ENCODE measurements around the gene TSPAN3.

Gene TSPAN3

GRCh38 chr15:77002954-77003912 is 67.7 kb downstream of the TSPAN3 start:
- no peak for FAIRE-seq

DNA sequence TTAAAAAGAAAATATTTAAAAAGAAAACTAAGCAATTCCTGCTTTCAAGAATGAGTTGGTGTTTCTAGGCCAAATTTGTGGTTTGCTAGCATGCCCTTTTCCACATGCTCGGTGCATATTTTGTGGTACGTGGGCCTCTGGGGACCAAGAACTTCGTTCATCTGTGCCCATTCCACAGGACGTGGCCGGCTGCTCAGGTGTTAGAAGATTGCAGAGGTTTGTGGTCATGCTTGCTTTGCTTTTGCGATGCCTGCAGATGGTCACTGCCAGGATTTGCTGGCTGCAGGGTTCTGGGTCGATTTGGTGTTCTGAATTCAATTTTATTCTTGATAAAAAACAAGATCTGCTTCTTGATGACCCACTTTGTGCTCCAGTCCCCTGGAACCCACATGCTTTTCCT is 68.5 kb downstream of the TSPAN3 start:
- FAIRE-seq = no peak

GRCh38 chr15:77001966-77002365 is 68.9 kb downstream of the TSPAN3 start:
- no peak for FAIRE-seq

DNA sequence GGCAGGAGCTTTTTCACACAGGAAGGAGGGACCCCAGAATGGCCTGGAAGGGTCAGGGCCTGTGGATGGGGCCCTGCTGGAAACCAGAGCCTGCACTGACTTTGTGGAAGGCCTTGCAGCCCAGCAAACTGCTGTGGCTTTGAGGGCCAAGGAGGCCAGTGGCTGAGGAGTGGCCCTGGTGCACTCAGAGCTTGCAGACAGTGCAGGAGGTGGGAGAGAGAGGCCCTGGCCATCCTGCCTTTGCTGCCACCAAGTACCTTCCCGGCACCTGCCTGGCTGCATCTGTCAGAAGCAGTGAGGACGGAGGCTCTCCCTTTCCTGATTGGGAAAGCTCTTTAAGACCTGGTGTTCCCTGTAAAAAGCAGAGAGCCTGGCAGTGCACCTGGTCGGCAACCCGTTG is 69.6 kb downstream of the TSPAN3 start:
- no peak for FAIRE-seq

- no peak for FAIRE-seq
Observed at GRCh38 chr15:76999996-77000395, 70.9 kb downstream of the TSPAN3 start.

GRCh38 chr15:76998663-76999285 is 72.1 kb downstream of the TSPAN3 start:
- no peak for FAIRE-seq

DNA sequence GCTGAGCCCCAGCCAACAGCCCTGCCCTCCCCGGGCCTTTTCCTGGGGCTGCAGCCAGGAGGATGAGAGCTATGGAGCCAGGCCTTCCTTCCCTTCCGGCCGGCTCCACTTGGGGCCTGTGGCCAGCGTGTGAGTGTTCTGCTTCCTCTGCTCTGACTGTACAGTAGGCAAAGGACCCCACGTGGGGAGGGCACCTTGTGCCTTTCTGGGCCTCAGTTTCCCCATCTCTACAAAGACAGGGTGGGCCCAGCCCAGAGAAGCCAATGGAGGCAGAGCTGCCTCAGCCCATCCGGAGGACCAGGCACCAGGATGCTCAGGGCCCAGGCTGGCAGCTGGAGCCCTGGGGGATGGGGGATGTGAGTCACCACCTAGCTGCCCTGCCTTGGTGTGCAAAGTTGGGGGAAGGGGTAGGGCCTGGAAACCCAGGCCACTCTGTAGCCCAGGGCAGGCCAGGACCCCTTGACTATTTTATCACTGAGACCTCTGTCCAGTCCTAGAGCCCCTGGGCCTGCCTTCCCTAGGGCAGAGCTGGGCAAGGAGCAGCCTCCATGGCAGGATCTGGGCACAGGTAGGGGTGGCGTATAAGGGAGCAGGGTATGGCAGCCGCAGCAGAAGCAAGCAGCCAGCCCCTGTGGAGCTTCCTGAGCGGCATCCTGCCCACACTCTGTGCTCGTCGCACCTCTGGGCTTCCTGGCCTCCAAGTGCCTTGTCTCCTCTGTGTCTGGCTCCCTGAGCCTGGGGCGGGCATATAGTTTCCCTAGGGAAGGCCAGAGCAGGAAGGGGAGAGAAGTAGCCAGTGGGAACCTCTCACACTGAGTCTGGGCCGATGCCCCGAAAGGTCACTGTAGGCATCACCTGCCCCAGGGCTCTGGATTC is 74.1 kb downstream of the TSPAN3 start:
- no peak for FAIRE-seq

- no peak for FAIRE-seq
Observed at GRCh38 chr15:76996076-76996525, 74.8 kb downstream of the TSPAN3 start.

GRCh38 chr15:76994971-76995945 is 75.7 kb downstream of the TSPAN3 start, which contains the start of gene PSTPIP1:
TSS of gene PSTPIP1 (plus strand) at chr15:76995126. CDS start at chr15:76995574, 448 bp downstream.
- FAIRE-seq = no peak

DNA sequence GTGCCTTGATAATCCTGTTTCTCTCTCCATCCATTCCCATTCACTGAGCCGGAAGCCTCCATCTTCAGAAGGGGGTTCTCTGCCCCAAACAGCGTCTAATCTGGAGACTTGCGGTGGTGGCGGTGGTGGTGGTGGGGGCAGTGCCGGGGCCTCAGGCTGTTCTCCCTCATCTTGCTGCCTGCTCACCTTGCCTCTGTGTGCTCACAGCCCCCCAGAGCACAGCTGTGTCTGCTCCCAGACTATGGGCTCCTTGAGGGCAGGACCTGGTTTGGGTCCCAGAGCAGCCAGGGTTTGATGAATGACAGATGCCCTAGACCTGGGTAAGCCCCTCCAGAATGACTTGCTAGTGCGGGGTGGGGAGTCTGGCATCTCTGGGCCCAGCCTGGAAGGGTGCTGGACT is 76.4 kb downstream of the TSPAN3 start:
- no peak for FAIRE-seq

DNA sequence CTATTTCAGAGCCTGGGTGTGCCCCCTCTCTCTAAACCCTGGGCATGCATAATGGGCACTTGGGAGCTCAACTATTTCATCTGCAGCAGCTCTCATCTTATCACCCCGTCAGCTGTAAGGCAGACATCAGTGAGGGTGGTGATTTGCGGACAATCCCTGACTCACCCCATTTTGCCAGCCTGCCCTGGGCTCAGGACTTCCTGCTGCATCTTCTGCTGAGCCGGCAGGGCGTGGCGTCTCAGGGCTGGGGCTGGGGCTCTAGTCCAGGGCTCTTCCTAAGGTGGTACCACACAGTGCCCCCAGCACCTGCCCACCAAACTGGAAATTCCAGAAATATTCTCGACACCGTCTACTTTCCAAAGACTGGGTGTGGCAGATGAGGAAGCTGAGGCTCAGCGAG is 76.9 kb downstream of the TSPAN3 start:
- FAIRE-seq = no peak

- FAIRE-seq = no peak
Observed at GRCh38 chr15:76993114-76993725, 77.7 kb downstream of the TSPAN3 start.

DNA sequence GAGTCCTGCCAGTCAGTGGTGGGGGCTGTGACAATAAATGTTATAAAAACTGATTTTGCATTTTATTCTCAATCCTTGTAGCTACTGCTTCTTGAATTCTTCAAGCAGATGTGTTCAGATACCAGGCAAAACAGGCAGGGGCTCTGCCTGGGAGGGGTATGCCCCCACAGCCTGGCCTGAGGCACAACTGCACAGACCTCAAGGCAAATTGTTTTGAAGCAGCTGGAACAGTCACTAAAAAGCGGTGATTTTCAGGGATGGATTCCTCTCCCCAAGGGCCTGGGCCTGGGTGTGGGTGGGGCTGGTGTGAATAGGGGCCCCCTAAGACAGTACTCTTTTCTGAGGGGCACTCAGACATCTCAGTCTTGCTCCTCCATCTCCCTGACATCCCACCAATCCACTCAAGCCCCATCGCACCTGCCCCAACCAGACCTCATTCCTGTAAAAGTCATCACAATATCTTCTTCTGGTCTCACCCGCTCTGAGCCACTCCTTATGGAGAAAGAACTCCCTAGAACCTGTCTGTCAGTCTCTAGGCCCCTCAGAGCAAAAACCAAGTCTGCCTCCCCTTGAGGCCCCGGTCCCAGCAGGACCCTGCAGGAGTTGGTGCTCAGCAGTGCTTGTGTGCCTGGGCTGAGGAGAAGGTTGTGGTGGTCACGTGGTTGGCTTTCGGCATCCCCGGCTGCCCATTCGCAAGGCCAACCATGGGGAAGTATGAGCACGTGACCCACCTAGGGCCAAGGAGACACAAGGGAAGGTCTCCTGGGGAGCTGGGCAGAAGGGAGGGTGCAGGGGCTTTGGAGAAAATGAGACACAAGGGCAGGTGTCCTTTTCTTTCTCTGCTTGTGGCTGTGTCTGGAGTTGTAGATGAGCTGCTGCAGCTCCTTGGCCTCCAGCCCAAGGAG is 78.9 kb downstream of the TSPAN3 start:
- no peak for FAIRE-seq

All from TTC549 (cell line).